IPS DF 4.7 (cell line): ENCODE results near the gene MAPK1IP1L.
"Not testable (repeated sequence)": the region's sequence is repeated elsewhere in the genome, so short reads cannot be mapped to it uniquely, and the experiment has no call there.

Experiments
- DNase-seq: peaks from one replicate; pipeline ENCODE4 v3.0.0-alpha.2; 2013; ENCODE audit warnings: low spot score; ENCODE audit errors: extremely low read depth

The MAPK1IP1L gene

DNA sequence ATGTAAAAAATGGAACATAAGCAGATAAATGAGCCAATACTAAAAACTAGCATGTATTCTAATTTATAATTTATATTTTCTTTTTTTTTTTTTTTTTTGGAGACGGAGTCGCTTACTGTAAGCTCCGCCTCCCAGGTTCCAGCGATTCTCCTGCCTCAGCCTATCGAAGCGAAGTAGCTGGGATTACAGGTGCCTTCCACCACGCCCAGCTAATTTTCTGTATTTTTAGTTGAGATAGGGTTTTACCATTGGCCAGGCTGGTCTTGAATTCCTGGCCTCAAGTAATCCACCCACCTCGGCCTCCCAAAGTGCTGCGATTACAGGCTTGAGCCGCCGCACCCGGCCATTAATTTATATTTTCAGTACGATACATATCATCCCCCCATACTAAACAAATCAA is 2.7 kb downstream of the MAPK1IP1L start:
- no peak for DNase-seq

DNA sequence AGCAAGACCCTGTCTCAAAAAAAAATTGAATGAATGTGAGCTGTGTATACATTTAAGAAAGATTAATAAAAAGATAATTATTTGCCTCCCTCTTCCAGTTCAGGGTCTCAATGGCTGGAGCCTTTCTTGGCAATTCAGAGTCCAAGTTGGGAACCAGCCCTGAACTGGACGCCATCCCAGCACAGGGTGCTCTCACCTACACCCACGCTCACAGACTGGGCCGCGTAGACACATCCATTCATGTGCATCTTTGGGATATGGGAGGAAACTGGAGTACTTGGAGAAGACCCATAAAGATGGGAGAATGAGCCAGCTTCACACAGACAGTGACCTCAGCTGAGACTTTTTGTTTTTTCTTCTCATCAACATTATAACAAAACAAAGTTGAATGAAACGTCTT is 6.5 kb downstream of the MAPK1IP1L start:
- no peak for DNase-seq

DNA sequence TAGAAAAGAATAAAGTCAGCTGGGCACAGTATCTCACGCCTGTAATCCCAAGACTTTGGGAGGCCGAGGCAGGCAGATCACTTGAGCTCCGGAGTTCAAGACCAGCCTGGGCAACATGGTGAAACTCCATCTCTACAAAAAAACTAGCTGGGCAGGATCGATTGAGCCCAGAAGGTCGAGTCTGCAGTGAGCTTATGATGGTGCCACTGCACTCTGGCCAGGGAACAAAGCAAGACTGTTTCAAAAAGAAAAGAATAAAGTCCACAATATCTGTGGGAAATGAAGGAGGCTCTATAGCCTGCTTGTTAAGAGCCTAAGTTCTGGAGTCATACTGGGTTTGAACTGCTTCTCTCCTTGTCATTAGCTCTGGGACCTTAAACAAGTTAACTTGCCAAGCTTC is 7.9 kb downstream of the MAPK1IP1L start:
- DNase-seq = no peak

DNA sequence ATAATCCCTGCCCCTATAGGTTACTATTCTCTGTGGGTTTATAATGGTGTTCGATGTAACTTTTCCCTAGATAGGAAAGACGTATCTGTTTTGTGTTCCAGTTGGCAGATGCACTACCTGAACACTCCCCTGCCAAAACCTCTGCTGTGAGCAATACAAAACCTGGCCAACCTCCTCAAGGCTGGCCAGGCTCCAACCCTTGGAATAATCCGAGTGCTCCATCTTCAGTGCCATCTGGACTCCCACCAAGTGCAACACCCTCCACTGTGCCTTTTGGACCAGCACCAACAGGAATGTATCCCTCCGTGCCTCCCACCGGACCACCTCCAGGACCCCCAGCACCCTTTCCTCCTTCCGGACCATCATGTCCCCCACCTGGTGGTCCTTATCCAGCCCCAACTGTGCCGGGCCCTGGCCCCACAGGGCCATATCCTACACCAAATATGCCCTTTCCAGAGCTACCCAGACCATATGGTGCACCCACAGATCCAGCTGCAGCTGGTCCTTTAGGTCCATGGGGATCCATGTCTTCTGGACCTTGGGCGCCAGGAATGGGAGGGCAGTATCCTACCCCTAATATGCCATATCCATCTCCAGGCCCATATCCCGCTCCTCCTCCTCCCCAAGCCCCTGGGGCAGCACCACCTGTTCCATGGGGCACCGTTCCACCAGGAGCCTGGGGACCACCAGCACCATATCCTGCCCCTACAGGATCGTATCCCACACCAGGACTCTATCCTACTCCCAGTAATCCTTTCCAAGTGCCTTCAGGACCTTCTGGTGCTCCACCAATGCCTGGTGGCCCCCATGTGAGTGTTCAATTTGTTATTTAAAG is 11.3 kb downstream of the MAPK1IP1L start:
- DNase-seq = no peak

DNA sequence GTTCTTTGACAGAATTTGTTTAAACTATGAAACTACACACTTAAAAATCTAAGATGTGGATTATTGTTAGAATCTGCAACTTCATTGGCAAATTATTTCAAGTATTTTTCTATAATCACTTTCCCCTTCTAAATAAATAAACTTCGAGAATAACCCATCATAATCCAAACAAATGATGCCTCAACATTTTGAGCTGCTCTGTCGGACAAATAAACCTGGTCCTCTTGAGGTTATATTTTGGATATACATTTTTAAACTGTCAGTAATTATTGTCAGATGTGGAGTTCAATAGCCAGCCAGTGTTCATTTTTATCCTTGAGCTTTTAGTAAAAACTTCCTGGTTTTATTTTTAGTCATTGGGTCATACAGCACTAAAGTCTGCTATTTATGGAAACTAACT is 13.4 kb downstream of the MAPK1IP1L start:
- not testable (repeated sequence) for DNase-seq

DNA sequence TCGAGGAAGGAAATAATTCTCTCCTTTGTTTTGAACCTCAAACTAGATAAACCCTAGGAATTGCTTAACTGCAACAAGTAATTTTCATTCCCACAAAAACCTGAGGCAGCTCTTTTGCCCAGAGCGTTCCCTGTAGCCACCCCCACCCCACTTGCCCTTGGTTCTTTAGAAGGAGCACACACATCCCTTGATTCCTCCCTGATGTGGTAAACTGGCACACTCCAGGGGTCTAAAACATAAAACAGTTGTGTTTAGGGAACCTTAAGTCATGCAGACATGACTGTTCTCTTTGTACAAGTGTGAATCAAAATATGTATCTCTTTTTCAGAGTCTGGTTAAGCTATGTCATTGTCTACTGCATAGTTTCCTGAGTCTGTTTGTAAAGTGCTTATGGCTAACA is 14.0 kb downstream of the MAPK1IP1L start:
- no peak for DNase-seq

DNA sequence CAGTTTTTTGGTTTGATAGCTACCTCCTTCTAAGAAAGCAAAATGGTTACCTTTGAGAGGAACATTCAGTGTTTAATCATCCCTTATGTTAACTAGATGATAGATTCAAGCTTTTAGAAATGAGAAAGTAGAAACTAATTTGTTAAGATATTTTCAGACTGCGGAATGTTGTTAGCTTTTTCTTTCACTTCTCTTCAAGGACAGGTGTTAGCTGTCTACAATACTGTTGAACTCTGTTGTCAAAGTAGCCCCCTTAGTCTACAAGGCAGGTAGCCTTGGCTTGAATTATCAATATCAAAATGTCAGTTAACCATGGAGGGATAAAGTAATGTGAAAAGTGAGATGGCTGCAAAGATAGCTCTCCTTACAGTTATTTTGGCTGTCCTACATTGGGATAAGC is 14.8 kb downstream of the MAPK1IP1L start:
- DNase-seq = no peak

DNA sequence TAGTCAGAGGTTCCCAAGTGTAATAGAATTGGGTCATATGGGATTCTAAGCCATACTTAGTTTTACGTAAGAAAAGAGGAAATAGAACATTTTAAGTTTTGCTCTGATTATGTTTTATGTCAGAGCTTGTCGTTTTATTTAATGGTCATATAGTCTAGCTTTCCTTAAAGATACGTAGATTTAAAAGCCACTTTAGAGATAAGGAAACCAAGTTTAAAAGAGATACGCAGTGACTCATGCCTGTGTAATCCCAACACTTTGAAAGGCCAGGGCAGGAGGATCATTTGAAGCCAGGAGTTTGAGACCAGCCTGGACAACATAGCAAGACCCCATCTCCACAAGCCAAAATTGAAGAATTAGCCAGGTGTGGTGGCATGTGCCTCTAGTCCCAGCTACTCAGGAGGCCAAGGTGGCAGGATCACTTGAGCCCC is 19.5 kb downstream of the MAPK1IP1L start:
- DNase-seq = no peak

DNA sequence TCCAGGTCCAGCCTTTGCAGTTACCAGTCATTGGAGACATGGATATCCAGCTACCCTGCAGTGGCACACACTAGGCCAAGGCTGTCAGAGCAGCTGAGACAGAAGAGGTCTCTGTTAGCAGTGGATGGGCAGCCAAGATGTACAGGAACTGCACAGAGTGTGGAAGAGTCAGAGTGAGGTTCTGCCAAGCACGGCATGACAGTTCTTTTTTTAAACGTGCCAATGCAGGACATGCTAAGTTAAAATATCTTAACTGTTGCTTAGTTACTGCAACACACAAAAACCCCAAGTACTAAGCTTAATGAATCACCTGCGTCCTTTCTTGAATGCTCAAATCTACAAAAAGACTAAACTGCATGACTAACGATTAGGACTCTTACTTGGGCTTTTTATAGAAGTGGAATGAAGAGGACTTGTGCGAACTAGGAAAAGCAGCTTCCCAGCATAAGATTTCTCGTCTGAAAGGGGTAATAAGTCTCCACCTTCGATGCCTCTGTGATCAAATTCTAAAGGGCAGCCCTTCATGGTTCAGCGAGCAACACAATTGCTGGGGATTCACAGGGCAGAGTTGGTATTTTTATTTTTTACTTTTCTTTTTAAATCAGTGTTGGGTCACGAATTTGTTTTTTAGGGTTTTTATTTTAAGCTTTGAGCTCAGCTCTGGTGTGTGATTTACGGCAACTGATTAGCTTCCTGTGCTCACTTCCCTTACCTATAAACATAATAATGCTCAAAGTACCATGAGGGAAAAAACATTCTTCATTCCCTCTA is 20.6 kb downstream of the MAPK1IP1L start:
- DNase-seq = no peak

DNA sequence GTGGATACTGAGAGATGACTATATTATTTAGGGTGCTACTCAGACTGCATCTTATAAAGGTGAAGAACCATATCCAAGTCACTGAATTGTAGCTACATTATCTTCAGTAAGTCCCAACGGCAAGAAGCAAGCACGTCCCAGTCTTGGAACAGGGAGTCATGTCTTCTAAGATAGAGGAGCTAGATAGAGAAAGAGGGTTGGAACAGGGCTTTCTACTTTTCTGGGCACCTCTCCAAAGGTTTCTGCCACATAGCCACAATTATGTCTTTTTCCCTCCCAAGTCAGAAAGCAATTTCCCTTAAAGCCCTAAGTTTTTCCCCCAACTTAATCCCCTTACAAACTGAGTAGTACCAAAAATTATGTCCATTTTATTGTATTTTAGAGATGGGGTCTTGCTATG is 22.4 kb downstream of the MAPK1IP1L start:
- DNase-seq = no peak

DNA sequence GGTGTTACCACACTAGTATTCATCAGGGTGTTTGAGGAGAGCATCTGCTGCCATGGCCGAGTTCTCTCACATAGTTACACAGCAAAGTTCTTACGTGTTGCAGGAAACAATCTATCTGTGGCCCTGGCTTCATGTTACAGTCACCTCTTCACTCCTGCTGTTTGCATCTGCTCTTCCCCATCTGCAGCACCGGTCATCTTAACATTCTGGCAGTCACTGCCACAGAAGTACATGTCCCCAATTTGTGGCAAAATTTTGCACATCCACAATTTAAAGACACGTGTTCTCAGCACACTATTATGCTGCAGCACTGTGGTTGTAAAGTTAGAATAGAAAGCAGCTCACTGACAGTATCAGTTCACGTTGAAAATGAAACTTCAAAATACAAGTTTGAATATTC is 23.2 kb downstream of the MAPK1IP1L start:
- DNase-seq = no peak

DNA sequence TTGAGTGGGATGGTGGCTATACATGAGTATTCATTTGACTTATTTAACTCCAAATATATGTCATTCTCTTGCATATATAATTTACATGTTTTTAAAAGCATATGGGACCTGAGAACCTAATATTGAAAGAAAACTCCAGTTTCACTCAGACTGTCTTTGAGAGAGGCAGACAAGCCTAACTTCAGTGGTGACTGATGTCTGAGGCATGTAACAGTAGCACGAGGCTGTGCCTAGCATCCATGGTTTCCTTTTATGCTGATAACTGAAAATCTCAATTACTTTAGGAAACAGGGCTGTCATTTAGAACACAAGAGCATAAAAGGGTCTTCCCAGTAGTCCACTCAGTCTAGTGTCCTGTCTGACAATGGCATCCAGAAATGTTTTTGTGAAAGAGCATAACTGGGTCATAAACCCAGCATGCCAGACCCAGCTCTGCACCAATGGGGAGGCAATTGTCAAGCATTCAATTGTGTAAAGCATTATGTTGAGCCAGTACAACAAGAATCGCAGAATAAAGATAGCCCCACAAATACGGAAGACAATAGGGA is 24.3 kb downstream of the MAPK1IP1L start:
- no peak for DNase-seq

DNA sequence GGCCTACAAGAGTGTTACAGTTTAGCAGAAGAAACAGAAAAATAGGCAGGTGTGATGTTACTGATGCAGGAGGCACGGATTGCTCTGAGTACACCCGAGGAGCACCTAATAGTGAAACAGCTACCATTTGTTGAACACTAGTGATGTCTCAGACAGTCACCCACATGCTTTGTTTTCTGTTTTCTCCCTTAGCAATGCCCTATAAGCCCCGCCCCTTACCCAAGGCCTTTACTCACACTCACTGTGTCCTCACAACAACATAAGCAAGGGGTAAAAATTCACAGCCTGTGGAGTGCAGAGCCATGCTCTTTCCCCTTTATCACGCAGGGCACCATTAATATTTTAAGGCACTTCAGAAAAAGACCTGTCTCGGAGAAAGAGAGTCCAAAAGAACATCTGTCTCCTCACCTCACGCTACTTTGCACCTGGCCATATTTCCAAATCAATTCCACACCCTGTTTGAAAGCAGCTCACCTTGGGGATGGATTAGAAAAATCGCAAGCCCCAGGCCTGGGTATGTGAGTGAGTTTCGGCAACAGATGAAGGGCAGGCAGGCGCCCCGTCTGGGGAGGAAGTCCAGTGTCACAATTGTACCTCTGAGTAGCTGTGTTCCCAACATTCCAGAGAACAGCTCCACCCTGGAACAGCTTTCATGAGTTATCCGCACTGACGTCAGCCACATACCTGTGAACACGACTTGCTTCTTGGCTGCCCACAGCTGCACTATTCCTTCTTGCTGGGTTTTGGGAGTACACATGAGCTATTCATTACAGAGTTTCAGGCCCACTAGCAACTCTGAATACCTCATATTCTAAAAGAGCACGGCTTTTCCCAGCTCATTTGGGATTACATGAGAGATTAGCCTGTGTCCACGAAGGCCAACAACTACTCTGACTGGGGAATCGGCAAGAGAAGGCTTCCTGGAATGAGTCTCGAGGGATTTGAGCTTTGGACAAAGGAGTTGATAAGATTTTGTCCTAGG is 26.0 kb downstream of the MAPK1IP1L start:
- no peak for DNase-seq

DNA sequence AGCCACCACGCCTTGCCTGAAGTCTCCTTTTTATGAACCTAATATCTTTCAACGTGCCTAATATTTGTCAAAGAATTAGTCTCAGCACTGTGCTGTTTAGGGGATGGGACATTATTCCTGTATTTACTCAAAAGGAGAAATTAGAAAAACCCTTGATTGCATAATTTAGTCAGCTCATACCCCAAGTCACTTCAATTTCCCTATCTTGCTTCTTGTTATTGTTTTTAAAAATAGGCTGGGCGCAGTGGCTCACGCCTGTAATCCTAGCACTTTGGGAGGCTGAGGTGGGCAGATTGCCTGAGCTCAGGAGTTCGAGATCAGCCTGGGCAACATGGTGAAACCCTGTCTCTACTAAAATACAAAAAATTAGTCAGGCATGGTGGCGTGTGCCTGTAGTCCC is 28.5 kb downstream of the MAPK1IP1L start:
- DNase-seq = not testable (repeated sequence)

DNA sequence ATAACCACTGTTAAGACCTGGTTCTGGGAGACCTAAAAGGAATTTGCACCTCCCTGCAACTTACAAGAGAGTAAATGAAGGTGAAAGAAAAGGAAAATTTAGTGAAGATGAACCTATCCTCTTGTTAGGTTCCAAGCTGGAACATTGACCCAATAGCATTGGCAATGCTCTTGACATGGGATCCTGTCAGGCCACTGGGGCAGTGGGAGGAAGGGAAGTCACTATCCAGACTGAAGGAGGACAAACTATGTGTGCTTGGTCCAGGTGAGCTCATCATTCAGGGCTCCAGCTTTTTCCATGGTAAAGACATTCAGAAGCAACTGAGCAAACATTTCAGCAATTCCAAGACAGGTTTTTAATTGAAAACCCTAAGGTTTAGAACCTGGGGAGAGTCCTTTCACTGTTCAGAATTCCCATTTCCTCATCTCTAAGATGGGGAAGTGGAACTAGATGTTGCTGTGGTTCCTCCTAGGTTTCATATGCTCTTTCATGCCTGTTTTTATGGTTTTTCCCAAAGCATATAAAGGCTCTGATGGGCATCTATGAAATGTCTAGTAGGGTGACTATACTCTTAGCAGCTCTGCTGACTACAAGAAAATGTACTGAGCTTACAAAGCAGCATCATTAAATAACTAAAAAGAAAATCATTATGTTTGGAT is 33.1 kb downstream of the MAPK1IP1L start:
- no peak for DNase-seq

DNA sequence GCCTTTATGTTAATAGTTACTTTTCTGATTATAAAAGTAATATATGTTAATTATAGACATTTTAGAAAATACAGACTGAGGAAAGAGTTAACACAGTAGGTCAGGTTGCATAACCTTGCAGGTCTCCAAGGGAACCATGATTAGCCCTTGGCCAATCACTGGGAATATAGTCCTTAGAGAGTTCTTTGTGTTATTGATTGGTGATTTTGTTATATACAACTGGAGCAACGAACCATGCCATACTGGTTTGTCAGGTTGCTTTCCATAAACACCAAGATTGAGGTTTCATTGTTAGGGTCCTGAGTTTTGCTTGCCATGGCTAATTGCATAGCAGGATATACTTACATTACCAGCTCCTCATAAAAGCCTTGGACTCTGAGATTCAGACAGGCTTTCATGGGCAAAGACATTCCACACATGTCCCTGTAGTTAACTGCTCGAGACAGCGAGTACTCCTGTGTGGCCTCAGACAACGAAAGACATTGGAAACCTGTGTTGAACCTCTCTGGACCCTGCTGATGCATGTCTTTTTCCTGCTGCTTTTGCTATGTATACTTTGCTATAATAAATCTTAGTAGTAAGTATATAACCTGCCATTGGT is 33.7 kb downstream of the MAPK1IP1L start:
- no peak for DNase-seq

DNA sequence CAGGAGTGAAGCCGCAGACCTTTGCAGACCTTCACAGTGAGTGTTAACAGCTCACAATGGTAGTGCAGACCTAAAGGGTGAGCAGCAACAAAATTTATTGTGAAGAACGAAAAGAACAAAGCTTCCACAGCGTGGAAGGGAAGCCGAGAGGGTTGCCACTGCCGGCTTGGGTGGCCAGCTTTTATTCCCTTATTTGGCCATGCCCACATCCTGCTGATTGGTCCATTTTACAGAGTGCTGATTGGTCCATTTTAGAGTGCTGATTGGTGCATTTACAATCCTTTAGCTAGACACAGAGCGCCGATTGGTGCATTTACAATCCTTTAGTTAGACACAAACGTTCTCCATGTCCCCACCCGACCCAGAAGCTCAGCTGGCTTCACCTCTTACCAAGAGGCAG is 35.5 kb downstream of the MAPK1IP1L start:
- no peak for DNase-seq

DNA sequence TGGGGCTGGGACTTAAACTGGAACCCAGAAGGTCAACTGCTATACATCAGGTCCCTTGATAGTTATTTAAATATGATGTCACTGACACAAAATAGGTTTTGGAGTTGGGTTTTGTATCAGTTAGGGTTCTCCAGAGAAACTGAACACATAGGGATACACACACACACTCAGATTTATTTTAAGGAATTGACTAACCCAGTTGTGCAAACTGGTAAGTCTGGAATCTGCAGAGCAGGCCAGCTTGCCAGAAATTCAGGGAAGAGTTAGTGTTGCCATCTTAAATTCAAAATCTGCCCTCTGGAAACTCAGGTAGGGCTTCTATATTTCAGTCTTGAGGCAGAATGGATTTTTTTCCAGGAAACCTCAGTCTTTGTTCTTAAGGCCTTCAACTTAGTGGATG is 36.9 kb downstream of the MAPK1IP1L start:
- no peak for DNase-seq

DNA sequence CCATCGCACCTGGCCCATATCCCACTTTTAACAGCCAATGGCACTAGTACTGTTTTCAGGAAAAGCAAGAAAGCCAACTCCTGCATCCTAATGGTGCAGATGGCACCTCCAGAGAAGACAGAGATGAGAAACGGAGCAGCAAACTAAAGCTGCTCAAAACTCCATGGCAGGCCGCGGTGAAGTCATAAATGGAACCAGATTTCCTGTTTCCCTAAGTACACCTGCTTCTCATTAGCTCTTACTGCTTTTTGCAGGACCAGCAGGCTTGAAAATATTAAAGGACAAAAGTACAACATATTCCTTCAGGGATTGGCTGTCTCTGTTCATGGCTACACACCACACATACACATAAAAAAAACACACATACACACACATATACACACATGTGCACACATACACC is 40.9 kb downstream of the MAPK1IP1L start:
- no peak for DNase-seq
